Mammary epithelial cell (primary cell): Measurements from ENCODE around the gene ALK.

Experiments
- EZH2 ChIP-seq: IDR thresholded peaks from 2 replicates; pipeline ENCODE4 v1.6.1; 2012; ENCODE audit warnings: low read length, inconsistent platforms, borderline replicate concordance
- TF ChIP-seq, protein P1 (sequence below), 2 donors: IDR thresholded peaks in 1 of 2; conservative IDR thresholded peaks in 1 of 2; 2 replicates each; pipeline ENCODE4 v1.5.1; 2011 to 2012; ENCODE audit warnings: inconsistent platforms in 2 of 2, low read length in 2 of 2, mild to moderate bottlenecking in 2 of 2, control low read depth in 1 of 2, low read depth in 1 of 2; ENCODE audit not compliant: insufficient read depth in 1 of 2; ENCODE audit errors: extremely low read depth in 1 of 2

DNA sequence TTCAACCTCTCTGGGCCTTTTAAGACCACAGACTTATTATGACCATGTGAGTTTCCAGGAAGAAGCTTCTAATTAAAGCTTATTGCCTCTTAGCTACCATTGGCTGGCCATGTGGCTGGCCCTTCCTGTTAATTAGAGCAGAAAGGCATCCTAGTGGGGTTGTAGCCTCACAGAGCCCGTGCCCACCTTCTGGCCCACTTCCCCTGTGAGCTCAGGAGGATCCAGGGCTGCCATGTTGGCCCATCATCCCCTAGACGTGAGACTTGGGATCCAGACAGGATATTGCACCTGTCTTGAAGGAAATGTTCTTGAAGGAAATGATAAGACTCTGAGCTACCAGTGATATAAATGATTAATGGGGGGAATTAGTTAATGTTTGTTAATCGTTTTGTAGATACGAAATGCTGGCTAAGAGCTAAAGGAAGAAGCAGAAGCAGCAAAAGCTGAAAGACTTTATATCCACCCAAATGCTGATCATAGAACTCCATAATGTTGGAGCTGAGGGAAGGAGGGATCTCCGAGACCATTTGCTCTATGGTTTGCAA lies 550.7 kb downstream of the ALK start:
- TF ChIP-seq, protein P1, sequence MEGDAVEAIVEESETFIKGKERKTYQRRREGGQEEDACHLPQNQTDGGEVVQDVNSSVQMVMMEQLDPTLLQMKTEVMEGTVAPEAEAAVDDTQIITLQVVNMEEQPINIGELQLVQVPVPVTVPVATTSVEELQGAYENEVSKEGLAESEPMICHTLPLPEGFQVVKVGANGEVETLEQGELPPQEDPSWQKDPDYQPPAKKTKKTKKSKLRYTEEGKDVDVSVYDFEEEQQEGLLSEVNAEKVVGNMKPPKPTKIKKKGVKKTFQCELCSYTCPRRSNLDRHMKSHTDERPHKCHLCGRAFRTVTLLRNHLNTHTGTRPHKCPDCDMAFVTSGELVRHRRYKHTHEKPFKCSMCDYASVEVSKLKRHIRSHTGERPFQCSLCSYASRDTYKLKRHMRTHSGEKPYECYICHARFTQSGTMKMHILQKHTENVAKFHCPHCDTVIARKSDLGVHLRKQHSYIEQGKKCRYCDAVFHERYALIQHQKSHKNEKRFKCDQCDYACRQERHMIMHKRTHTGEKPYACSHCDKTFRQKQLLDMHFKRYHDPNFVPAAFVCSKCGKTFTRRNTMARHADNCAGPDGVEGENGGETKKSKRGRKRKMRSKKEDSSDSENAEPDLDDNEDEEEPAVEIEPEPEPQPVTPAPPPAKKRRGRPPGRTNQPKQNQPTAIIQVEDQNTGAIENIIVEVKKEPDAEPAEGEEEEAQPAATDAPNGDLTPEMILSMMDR (conservative IDR thresholded peaks at IDR 0.05 in 1 of 2, IDR thresholded peaks at IDR 0.05 in 1 of 2; ENCODE audit: extremely low read depth in 1 of 2, insufficient read depth in 1 of 2, low read depth in 1 of 2, low read length in 2 of 2), result no peak
- no peak for TF ChIP-seq EZH2
